Cardiac fibroblast (primary cell): ENCODE data around the gene PDIA2.

Experiments
- DNase-seq, 2 donors: peaks; one replicate each; pipeline versions ENCODE4 v3.0.0 to v3.0.0-alpha.2; 2010; ENCODE audit warnings: low read depth in 2 of 2
- H3K4me3 ChIP-seq, 2 donors: replicated peaks in 1 of 2; 1 replicate in 1 of 2; 2 replicates in 1 of 2; pipeline ENCODE4 v1.5.1; 2011; ENCODE audit warnings: low read depth in 2 of 2, low read length in 2 of 2, mild to moderate bottlenecking in 2 of 2, moderate library complexity in 1 of 2
- CTCF ChIP-seq: IDR thresholded peaks from one replicate; pipeline ENCODE4 v1.5.1; 2011; ENCODE audit warnings: low read depth, mild to moderate bottlenecking, low read length, inconsistent platforms

Gene PDIA2

DNA sequence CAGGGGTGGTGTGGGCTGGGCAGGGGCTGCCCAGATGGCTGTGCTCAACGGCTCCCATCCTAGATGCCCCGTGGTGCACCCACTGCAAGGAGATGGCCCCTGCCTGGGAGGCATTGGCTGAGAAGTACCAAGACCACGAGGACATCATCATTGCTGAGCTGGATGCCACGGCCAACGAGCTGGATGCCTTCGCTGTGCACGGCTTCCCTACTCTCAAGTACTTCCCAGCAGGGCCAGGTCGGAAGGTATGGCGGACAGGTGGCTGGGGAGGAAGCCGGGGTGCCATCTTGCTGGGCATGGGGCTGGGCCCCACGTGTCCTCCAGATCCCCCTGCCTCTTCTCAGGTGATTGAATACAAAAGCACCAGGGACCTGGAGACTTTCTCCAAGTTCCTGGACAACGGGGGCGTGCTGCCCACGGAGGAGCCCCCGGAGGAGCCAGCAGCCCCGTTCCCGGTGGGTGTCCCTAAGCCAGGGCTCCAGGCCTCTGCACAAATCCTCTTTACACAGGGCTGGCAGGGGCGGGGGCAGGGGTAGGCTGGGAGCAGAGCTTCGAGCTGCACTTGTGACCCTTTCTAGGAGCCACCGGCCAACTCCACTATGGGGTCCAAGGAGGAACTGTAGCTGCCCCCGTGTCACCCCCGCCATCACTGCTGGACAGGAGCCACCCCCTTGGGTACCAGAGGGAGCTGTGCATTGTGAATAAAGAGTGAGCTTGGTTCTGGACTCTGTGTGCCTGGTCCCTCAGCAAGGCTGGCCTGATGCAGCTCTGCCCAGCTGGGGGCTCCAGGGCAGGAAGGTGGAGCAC lies 3.7 kb downstream of the PDIA2 start:
- H3K4me3 ChIP-seq, result no peak overlapping the region
- no peak for DNase-seq
- no peak for TF ChIP-seq CTCF

GRCh38 chr16:287298-287811 lies 4.4 kb downstream of the PDIA2 start:
- no peak for TF ChIP-seq CTCF
- no peak for DNase-seq
- H3K4me3 ChIP-seq, result no peak overlapping the region

DNA sequence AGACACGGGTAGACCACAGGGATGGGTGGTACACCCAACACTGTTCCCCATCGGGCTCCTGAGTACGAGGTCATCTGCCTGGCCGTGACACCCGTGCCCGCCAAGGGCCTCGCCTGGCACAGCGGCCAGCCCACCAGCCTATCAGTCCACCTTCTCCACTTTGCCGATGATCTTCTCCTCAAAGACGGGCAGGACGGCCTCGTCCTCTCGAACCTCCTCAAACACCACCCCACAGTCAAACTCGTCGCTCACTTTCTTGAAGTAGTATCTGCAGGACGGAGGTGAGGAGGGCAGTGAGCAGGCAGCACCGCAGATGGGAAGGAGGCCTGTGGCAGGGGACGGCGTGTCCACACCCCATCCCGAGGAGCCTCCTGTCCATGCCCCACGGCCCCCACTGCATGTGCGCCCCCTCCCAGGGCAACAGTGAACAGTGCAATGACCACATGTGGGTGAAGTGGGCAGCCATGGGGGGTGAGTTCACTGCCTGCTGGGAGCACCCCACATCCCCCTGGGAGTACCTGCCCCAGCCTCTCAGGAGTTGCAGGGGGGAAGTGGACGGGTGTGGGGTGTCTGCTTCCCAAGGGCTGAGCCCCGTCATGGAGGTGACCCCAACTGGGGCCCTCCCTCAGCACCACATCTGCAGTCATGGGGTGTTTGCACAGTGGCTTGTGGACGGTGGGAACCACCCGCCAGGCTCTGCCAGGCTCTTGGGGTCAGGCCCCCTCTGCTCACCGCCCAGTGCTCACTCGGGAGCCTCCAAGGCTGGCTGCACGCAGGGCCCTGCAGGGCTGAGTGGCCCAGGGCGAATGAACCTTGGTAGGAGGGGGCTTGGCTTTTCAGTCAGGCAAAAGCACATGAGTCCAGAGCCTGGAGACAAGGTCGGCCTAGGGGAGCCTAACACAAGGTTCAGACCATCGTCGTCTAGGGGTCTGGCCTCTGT lies 5.3 kb downstream of the PDIA2 start:
- H3K4me3 ChIP-seq, result no peak overlapping the region
- TF ChIP-seq CTCF, result no peak

GRCh38 chr16:289395-289997 lies 6.5 kb downstream of the PDIA2 start:
- TF ChIP-seq CTCF, result no peak
- no peak overlapping the region for H3K4me3 ChIP-seq
- no peak for DNase-seq

More for the DNA sequence above, 5.3 kb downstream of the PDIA2 start:
- no peak for DNase-seq

DNA sequence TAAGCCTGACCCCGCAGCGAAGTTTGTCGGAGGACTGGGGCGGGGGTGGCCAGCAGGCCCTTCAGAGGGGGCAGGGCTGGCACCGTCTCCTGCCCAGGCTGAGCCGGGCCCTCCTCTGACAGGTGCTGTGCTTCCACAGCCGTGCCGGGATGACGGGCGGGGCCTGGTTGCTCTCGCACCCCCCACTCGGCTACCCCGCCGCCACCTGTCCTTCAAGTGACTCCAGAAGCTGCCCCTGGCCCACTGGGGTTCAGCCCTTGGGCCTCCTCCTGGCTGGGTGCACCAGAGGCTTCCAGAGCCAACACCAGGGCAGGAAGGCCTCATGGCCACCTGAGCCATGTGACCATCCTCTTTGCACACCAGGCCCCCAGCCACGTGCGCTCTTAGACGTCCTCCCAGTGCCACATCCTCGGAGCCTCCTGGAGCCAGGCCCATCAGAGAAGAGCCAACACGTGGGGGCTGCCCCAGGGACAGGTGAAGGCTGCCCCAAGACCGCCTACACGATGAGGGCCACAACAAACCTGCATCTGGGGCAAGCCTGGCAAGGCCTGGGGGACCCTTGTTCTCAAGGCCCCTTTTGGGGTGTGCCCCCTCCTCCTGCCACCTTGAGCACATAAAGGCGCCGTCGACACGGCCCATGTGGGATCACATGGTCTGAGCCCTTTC lies 7.2 kb downstream of the PDIA2 start:
- DNase-seq, result no peak
- TF ChIP-seq CTCF, result no peak
- H3K4me3 ChIP-seq, result no peak overlapping the region
